Fibroblast of lung (primary cell): Measurements from ENCODE around the gene TRPC1.

Experiments
- EZH2 ChIP-seq: IDR thresholded peaks from 2 replicates; pipeline ENCODE4 v1.5.1; 2012; ENCODE audit warnings: low read length, control low read depth, mild to moderate bottlenecking; ENCODE audit errors: missing control alignments
- TF ChIP-seq, protein P1 (sequence below), 2 donors: IDR thresholded peaks in 1 of 2; conservative IDR thresholded peaks in 1 of 2; 1 replicate in 1 of 2; 2 replicates in 1 of 2; pipeline ENCODE4 v1.5.1; 2011 to 2012; ENCODE audit warnings: low read length in 2 of 2, control low read depth in 1 of 2, inconsistent platforms in 1 of 2, low read depth in 1 of 2, mild to moderate bottlenecking in 1 of 2

DNA sequence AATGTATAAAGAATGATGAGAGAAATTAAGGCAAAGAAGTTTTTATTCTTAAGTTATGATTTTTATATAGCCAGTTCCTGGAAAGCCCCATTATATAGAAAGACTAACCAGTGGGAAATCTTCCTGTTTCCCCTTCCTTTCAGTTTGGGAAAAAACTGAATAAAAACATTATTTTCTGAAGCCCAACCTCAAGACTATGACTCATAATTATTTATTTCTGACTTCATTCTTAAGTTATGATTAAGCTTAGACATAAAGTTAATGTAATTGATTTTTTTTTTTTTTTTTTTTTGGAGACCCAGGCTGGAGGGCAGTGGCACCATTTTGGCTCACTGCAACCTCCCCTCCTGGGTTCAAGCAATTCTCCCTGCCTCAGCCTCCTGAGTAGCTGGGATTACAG is 55.8 kb downstream of the TRPC1 start:
- no peak for TF ChIP-seq EZH2
- TF ChIP-seq, protein P1, sequence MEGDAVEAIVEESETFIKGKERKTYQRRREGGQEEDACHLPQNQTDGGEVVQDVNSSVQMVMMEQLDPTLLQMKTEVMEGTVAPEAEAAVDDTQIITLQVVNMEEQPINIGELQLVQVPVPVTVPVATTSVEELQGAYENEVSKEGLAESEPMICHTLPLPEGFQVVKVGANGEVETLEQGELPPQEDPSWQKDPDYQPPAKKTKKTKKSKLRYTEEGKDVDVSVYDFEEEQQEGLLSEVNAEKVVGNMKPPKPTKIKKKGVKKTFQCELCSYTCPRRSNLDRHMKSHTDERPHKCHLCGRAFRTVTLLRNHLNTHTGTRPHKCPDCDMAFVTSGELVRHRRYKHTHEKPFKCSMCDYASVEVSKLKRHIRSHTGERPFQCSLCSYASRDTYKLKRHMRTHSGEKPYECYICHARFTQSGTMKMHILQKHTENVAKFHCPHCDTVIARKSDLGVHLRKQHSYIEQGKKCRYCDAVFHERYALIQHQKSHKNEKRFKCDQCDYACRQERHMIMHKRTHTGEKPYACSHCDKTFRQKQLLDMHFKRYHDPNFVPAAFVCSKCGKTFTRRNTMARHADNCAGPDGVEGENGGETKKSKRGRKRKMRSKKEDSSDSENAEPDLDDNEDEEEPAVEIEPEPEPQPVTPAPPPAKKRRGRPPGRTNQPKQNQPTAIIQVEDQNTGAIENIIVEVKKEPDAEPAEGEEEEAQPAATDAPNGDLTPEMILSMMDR (conservative IDR thresholded peaks at IDR 0.05 in 1 of 2, IDR thresholded peaks at IDR 0.05 in 1 of 2; ENCODE audit: low read depth in 1 of 2, low read length in 2 of 2): no peak
